ENCODE results near the gene MMP14.
A peak's percentile ranks its signal among the peaks of the same experiment; 100 is the strongest.

The MMP14 gene

GRCh38 chr14:22864979-22865378, 28.6 kb downstream of the MMP14 start:
- no peak for FAIRE-seq

GRCh38 chr14:22865424-22866405, 29.3 kb downstream of the MMP14 start:
- FAIRE-seq = no peak

GRCh38 chr14:22866874-22867273, 30.5 kb downstream of the MMP14 start:
- FAIRE-seq = no peak

- no peak for FAIRE-seq
These were observed 34.4 kb downstream of the MMP14 start for GRCh38 chr14:22870811-22871223.

GRCh38 chr14:22871224-22872032, 35.0 kb downstream of the MMP14 start, which contains the start of gene LRP10:
TSS of gene LRP10 (plus strand) at chr14:22871740. CDS start at chr14:22872304, 564 bp downstream.
- no peak for FAIRE-seq

GRCh38 chr14:22872033-22872832, 35.8 kb downstream of the MMP14 start:
- peak; percentile 45 for FAIRE-seq

GRCh38 chr14:22872833-22873520, 36.6 kb downstream of the MMP14 start:
- FAIRE-seq = no peak

- no peak for FAIRE-seq
These were observed 38.8 kb downstream of the MMP14 start for GRCh38 chr14:22875003-22875747.

GRCh38 chr14:22875748-22876319, 39.4 kb downstream of the MMP14 start:
- FAIRE-seq = no peak

GRCh38 chr14:22877000-22877501, 40.7 kb downstream of the MMP14 start:
- no peak for FAIRE-seq

- no peak for FAIRE-seq
These were observed 42.2 kb downstream of the MMP14 start for GRCh38 chr14:22878271-22879246.

- FAIRE-seq = no peak
These were observed 45.7 kb downstream of the MMP14 start for GRCh38 chr14:22882064-22882463.

GRCh38 chr14:22882529-22883172, 46.3 kb downstream of the MMP14 start:
- no peak for FAIRE-seq

GRCh38 chr14:22883173-22883976, 47.0 kb downstream of the MMP14 start, which contains the start of gene REM2:
TSS of gene REM2 (plus strand) at chr14:22883222. CDS start at chr14:22883288, 66 bp downstream.
- no peak for FAIRE-seq

- no peak for FAIRE-seq
These were observed 47.8 kb downstream of the MMP14 start for GRCh38 chr14:22884076-22884737.

GRCh38 chr14:22884738-22885523, 48.5 kb downstream of the MMP14 start:
- FAIRE-seq = no peak
